Stimulated activated CD8-positive, alpha-beta memory T cell treated with anti-CD3 and anti-CD28 coated beads, Interleukin-15, amount 100 ng/mL, for 4 hours (primary cell): Measurements from ENCODE around the gene TRMT44.
"Not testable (repeated sequence)": the region's sequence is repeated elsewhere in the genome, so short reads cannot be mapped to it uniquely, and the experiment has no call there.

Experiments used
- DNase-seq, 2 donors: peaks; one replicate each; pipeline ENCODE4 v3.0.0-alpha.2; 2020; ENCODE audit warnings: low read depth in 2 of 2

Gene TRMT44

GRCh38 chr4:8407316-8407715, 33.3 kb upstream of the TRMT44 start:
- DNase-seq = no peak

DNA sequence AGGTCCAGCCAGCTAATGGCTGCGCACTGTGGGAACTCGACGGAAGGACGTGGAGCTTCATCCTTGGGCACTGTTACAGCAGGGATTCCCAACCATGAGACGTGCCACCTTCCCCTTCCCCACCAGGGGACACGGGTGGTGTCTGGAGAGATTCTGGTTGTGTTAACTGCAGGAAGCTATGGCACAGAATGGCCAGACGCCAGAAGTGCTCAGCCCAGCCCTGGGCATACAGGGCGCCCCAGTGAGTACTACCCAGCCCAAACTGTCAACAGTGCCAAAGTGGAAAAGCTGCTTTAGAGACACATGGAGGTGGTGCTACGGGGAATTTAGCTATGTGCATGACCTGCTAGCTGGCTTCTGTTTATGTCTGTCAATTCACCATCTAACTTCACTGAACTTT, 32.8 kb upstream of the TRMT44 start:
- no peak for DNase-seq

DNA sequence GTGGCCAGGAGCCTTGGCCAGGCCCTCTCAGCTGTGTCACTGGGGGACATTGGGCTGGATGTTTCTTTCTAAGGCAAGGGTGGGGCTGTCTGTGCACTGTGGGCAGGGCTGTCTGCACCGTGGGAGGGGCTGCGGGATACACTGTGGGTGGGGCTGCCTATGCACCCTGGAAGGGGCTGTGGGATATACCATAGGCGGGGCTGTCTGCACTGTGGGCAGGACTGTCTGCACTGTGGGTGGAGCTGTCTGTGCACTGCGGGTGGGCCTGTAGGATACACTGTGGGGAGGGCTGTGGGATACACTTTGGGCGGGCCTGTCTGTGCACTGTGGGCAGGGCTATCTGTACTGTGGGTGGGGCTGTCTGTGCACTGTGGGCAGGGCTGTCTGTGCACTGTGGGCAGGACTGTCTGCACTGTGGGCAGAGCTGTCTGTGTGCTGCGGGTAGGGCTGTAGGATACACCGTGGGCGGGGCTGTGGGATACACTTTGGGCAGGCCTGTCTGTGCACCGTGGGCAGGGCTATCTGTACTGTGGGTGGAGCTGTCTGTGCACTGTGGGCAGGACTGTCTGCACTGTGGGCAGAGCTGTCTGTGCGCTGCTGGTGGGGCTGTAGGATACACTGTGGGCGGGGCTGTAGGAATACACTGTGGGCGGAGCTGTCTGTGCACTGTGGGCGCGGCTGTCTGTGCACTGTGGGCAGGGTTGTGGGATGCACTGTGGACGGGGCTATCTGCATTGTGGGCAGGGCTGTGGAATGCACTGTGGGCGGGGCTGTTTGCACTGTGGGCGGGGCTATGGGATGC, 31.1 kb upstream of the TRMT44 start:
- peak; percentile 43 to 53 for DNase-seq

GRCh38 chr4:8410066-8410625, 30.4 kb upstream of the TRMT44 start:
- DNase-seq = no peak

- DNase-seq = no peak
Observed at GRCh38 chr4:8410641-8411271, 29.8 kb upstream of the TRMT44 start.

DNA sequence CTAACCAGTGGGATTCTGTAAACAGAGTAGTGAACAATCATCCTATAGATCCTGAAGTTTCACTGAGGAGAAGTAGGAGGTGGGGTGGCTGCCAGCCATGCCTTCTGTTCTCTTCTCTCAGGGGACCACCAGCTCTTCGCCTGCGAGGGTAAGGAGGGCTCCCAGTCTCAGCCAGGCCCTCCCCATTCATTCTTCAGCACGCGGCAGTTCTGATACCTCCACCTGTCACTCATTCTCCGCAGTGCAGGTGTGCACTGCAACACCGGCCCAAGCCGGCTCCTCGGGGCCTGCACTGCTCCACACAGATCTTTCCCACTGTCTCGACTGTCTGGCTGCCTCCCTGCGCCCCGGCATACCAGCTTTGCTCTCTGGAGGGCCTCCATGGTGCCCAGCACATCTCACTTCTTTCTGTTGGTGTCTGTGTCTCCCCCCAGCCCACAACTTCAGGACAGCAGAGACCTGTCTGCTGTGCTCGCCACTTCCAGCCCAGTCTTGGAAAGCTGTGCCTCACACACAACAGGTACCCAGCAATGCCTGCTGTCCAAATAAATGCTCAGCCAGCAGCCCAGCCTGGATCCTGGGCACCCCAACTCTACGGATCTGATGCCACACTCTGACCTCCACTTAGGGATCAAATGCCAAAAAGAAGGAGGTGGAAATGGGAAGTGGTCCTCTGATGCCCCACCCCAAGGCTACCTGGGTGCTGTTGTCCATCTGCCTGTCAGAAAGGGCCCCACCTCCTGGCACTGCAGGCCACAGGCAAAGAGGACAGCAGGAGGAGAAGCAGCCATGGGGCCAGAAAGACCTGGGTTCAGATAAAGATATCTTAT, 29.0 kb upstream of the TRMT44 start:
- no peak for DNase-seq

DNA sequence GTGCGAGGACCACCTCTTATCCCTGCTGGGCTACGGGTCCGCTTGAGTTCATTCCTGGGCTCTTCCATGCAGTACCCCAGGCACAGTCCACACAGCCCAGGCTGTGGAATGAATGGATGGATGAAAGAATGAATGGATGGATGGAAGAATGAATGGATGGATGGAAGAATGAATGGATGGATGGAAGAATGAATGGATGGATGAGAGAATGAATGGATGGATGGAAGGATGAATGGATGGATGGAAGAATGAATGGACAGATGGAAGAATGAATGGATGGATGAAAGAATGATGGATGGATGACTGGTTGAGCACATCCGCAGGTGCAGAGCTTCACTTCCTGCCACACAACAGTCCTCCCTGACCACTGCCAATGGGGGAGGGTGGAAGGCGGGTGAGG, 28.3 kb upstream of the TRMT44 start:
- DNase-seq = no peak

- DNase-seq = no peak
Observed at GRCh38 chr4:8414377-8414776, 26.2 kb upstream of the TRMT44 start.

- DNase-seq = no peak
Observed at GRCh38 chr4:8417071-8417614, 23.4 kb upstream of the TRMT44 start.

DNA sequence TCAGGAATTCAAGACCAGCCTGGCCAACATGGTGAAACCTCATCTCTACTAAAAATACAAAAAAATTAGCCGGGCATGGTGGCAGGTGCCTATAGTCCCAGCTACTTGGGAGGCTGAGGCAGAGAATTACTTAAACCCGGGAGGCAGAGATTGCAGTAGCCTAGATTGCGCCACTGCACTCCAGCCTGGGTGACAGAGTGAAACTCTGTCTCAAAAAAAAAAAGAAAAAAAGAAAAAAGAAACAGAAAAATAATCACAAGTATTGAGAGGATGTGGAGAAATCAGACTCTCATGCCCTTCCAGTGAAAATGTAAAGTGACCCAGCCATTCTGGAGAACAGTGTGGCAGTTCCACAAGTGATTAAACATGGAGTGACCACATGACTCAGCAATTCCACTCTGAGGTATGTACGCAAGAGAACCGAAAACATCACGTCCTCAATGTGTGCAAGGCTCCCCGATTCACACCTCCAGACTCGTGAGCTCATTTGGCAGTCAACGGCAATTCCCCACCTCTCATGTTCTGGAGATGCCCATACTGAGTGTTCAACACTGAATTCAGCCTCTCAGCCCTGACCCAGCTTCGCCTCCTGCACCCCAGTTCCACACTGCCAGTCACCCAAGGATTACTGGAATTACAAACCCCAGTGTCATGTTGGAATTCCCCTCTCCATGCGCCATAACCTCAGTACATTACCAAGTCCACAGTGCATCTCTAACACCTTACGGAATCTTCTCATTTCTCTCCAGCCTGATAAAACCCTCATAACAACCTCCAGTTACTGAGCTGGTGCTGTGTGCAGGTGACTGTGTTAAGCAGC, 21.1 kb upstream of the TRMT44 start:
- no peak for DNase-seq

- DNase-seq = not testable (repeated sequence)
Observed at GRCh38 chr4:8420151-8420550, 20.4 kb upstream of the TRMT44 start.

DNA sequence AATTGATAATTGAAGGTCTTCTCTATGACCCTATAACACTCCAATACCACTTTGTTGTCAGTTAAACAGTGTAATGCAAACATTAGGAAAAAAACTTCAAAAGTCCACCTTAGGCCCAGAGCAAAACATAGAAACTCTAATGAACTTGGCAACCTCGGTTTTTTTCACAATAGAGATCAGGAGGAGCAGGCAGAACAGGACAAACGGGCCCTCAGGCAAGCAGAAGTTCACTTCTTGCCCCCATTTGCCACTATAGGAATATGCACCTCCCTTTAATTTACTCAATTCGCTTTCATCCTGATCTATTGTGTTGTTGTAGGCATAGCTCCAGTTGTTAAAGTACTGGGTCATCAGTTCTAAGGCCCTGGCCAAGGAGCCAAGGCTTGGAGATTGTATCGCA, 18.2 kb upstream of the TRMT44 start:
- DNase-seq = no peak

GRCh38 chr4:8422786-8423185, 17.8 kb upstream of the TRMT44 start:
- DNase-seq = no peak

DNA sequence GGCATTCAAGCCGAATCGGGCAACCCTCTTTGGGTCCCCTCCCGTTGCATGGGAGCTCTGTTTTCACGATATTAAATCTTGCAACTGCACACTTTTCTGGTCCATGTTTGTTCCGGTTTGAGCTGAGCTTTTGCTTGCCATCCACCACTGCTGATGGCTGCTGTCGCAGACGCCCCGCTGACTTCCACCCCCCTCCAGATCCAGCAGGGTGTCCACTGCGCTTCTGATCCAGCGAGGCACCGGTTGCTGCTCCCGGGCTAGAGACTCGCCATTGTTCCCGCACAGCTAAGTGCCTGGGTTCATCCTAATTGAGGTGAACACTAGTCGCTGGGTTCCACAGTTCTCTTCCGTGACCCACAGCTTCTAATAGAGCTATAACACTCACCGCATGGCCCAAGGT, 13.3 kb upstream of the TRMT44 start:
- no peak for DNase-seq

DNA sequence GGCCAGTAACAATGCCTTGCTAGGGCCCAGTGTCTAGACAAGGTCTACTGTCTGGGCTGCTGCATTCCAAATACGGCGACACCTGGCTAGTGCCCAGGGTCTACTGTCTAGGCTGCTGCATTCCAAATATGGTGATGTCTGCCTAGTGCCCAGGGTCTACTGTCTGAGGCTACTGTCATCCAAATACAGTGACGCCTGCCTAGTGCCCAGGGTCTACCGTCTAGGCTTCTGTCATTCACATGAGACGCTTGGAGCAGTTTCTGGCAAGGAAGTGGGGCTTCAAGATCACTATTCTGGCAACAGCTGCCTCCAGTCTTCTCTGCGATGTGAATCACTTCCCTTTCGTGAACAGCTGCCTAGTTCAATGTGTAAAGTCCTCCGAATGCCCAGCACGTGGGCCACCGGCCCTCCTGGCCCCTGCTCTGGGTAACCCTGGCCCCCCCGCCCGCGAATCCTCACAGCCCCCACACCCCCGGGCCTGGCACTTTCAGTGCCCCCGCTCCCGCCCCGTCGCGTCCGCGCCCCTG, 12.8 kb upstream of the TRMT44 start:
- no peak for DNase-seq

DNA sequence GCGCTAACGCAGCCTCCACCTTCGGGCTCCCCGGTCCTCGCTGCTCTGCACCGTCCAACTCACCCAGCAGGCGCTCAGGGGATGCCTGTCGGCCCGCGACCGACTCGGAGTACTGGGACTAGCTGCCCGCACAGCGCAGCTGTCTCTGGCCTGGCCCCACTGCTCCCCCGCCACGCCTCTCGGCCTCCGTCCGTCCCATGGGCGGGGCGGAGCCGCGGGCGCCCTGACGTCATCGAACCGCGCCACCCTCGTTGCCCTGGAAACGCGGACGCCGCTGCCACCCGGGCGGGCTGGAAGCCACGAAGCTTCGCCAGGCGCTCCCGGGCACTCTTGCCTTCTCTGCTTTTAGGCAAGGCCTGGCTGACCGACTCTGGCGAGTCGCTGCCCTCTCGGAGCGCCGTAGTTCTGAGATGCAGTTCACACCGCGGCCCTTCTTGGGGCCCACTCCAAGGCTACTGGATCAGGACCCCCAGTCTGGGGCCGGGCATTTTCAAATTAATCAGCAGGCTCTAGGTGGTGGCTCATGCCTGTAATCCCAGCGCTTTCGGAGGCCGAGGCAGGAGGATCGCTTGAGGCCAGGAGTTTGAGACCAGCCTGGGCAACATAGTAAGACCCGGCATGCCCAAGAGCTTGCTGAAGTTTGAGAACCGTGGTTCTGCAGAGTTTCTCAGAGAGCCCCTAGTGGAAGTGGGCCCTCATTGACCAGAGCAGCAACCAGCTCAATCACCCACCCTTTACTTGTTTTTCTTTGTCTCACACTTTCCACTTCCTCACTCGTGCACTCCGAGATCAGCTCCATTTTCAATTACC, 12.1 kb upstream of the TRMT44 start:
- DNase-seq = peak; percentile 72 to 82

DNA sequence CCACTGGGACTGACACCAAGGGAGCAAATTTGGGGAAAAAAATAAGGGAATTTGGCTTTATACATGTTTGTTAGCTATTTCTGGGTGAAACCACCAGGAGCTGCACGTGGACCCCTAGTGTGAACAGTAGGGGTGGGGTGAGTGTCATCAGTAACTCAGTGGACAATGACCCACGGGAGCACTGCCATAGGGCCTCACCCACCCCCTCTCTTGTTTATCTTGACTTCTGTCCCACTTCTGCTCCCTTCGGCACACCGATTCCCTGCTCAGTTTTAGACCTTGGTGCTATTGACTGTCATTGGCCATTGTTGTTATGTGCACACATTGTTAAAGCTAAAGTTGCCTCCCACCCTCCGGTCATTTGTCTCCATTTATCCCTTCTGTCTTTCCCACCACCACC, 9.0 kb upstream of the TRMT44 start:
- no peak for DNase-seq

DNA sequence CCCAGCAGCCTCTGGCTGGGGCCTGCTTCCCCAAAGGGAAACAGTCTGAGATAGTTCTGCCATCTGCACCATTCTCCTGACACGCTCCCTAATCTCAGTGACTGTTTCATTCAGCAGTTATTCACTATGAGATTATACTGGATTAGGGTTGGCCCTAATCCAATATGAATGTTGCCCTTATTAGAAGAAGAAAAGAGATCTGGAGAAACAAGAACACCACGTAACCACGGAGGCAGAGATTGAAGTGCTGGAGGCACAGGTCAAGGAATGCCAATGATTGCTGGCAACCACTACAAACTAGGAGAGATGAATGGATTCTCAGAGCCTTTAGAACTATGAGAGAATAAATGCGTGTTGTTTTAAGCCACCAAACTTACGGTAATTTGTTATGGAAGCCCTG, 7.4 kb upstream of the TRMT44 start:
- no peak for DNase-seq

GRCh38 chr4:8434251-8435073, 6.1 kb upstream of the TRMT44 start:
- DNase-seq = no peak
